ENCODE measurements around the gene TAGLN2.

The TAGLN2 gene

GRCh38 chr1:159869607-159870006, 55.7 kb downstream of the TAGLN2 start:
- DNase-seq = no peak

- DNase-seq = peak; percentile 41 to 68 (median 62)
Measured at GRCh38 chr1:159869173-159869572, 56.1 kb downstream of the TAGLN2 start.

- no peak for DNase-seq
Measured at GRCh38 chr1:159868766-159869165, 56.5 kb downstream of the TAGLN2 start.

All from suppressor macrophage (primary cell).